Small intestine (tissue), 7 donors: ENCODE measurements around the gene SLC12A7. TPM values are rescaled to one million over a fixed set of nuclear protein-coding genes. Genes with fewer than 3 reads are reported as not detected.

Source experiments
- DNase-seq, 2 donors: peaks; one replicate each; pipeline versions ENCODE4 v3.0.0 to v3.0.0-alpha.2; 2013
- FAIRE-seq: peaks from 2 replicates; lab custom pipeline; 2012; peaks lifted over from hg19 to GRCh38; lab: Jason Lieb, UNC
- H3K27ac ChIP-seq, 3 donors: one replicate each; pipeline ENCODE4 v1.5.1; 2013; ENCODE audit warnings: low read length in 2 of 3, mild to moderate bottlenecking in 2 of 3, control low read depth in 1 of 3, inconsistent platforms in 1 of 3, low read depth in 1 of 3, moderate library complexity in 1 of 3
- H3K27me3 ChIP-seq, 3 donors: one replicate each; pipeline ENCODE4 v1.6.1; 2013; ENCODE audit warnings: low read length in 3 of 3, inconsistent platforms in 1 of 3; ENCODE audit not compliant: control insufficient read depth in 3 of 3, insufficient read depth in 3 of 3
- H3K36me3 ChIP-seq, 3 donors: one replicate each; pipeline ENCODE4 v1.6.1; 2013; ENCODE audit warnings: low read length in 3 of 3, inconsistent platforms in 1 of 3, low read depth in 1 of 3, mild to moderate bottlenecking in 1 of 3, moderate library complexity in 1 of 3; ENCODE audit not compliant: control insufficient read depth in 3 of 3, insufficient read depth in 2 of 3
- H3K4me1 ChIP-seq, 3 donors: one replicate each; pipeline ENCODE4 v1.6.1; 2013; ENCODE audit warnings: low read length in 2 of 3, inconsistent platforms in 1 of 3, low read depth in 1 of 3, mild to moderate bottlenecking in 1 of 3, moderate library complexity in 1 of 3; ENCODE audit not compliant: control insufficient read depth in 3 of 3, insufficient read depth in 2 of 3
- H3K4me3 ChIP-seq, 3 donors: one replicate each; pipeline ENCODE4 v1.5.1; 2013; ENCODE audit warnings: low read length in 3 of 3, control low read depth in 1 of 3, inconsistent platforms in 1 of 3, low read depth in 1 of 3, mild to moderate bottlenecking in 1 of 3, moderate library complexity in 1 of 3
- H3K9me3 ChIP-seq, 2 donors: one replicate each; pipeline ENCODE4 v1.6.1; 2013; ENCODE audit warnings: low read depth in 1 of 2, low read length in 1 of 2; ENCODE audit not compliant: control insufficient read depth in 2 of 2, insufficient read depth in 1 of 2
- WGBS, 3 donors: extraction: QIAGEN DNeasy Blood & Tissue Kit; methylation state at CpG; one replicate each; pipeline ENCODE4 v1.1.7; 2013; 5-methylcytosine and 5-hydroxymethylcytosine counted together
- polyA plus RNA-seq, 4 donors: library from polyadenylated mRNA; stranded (reverse) in 3 of 4; unstranded in 1 of 4; fragments of 200-250 nt in 3 of 4; fragments of 120-200 nt in 1 of 4; gene quantifications; one replicate each; pipeline versions ENCODE4 v1.2.1 to v1.2.3, GENCODE V29; 2013
- donor health status: healthy with polysubstance abuse.
- donor health status: control.
- donor health status: control.
- donor health status: Bipolar disorder and iron deficiency.
- donor health status: healthy.

SLC12A7 gene
- polyA plus RNA-seq, 4 donors: 32.7 to 79.9 (median 44.5) TPM

- FAIRE-seq: no peak
- 92 to 96% (median 94%) methylated on average over 22 to 27 of the region's 27 CpGs for WGBS, 3 donors
- H3K27me3 ChIP-seq: no peaks in the 10 kb centered on the region
- no peaks in the 10 kb centered on the region for H3K9me3 ChIP-seq
- no peak for DNase-seq
- no peak overlapping the region for H3K27ac ChIP-seq
- peaks cover 16 to 88% (median 18%) of the 10 kb centered on the region in 3 donors for H3K36me3 ChIP-seq
- H3K4me3 ChIP-seq: no peak overlapping the region
- H3K4me1 ChIP-seq: no peaks in the 10 kb centered on the region
Measured at GRCh38 chr5:1077491-1078020, 34.3 kb downstream of the SLC12A7 start.

- H3K4me3 ChIP-seq: no peak overlapping the region
- H3K4me1 ChIP-seq: no peaks in the 10 kb centered on the region
- 91 to 93% (median 91%) methylated on average over 18 to 19 of the region's 19 CpGs for WGBS, 3 donors
- H3K36me3 ChIP-seq: peaks cover 16 to 87% (median 18%) of the 10 kb centered on the region in 3 donors
- no peak overlapping the region for H3K27ac ChIP-seq
- H3K9me3 ChIP-seq: no peaks in the 10 kb centered on the region
- DNase-seq: no peak
- H3K27me3 ChIP-seq: no peaks in the 10 kb centered on the region
- no peak for FAIRE-seq
Measured at GRCh38 chr5:1077026-1077425, 34.8 kb downstream of the SLC12A7 start.

- no peak for FAIRE-seq
- peaks cover 15 to 81% (median 16%) of the 10 kb centered on the region in 3 donors for H3K36me3 ChIP-seq
Measured at GRCh38 chr5:1076406-1076805, 35.5 kb downstream of the SLC12A7 start.

GRCh38 chr5:1075931-1076330 lies 35.9 kb downstream of the SLC12A7 start:
- no peaks in the 10 kb centered on the region for H3K4me1 ChIP-seq
- H3K36me3 ChIP-seq: peaks cover 13 to 77% (median 13%) of the 10 kb centered on the region in 3 donors
- DNase-seq (no peak), FAIRE-seq (no peak)
- WGBS, 3 donors: 92 to 95% (median 95%) methylated on average over 17 of the region's 17 CpGs
- no peak overlapping the region for H3K4me3 ChIP-seq
- no peak overlapping the region for H3K27ac ChIP-seq
- H3K27me3 ChIP-seq: no peaks in the 10 kb centered on the region
- no peaks in the 10 kb centered on the region for H3K9me3 ChIP-seq

More at GRCh38 chr5:1076406-1076805, 35.5 kb downstream of the SLC12A7 start:
- Histone ChIP-seq H3K4me1 (no peaks in the 10 kb centered on the region), H3K9me3 (no peaks in the 10 kb centered on the region), H3K4me3 (no peak overlapping the region), H3K27me3 (no peaks in the 10 kb centered on the region), H3K27ac (no peak overlapping the region)
- 89 to 92% (median 91%) methylated on average over 17 of the region's 17 CpGs for WGBS, 3 donors
- DNase-seq: no peak

DNA sequence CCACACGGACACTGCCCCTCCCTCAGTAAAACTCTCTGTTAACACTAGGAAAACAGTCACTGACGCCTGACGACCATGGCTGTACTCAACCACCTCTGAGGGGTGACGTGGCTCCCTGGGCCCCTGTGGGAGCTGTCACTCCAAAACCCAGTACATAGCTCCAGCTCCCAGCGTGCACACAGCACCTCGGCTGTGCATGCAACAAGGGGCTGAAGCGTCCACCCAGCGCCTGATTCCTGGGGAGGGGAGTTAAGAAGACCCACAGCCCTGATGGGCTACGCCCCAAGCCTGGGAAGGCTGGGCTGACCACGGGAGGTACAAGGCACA lies 36.3 kb downstream of the SLC12A7 start:
- 88 to 92% (median 88%) methylated on average over 10 of the region's 10 CpGs for WGBS, 3 donors
- Histone ChIP-seq H3K9me3 (no peaks in the 10 kb centered on the region), H3K36me3 (peaks cover 11 to 72% (median 13%) of the 10 kb centered on the region in 3 donors), H3K27ac (no peak overlapping the region), H3K27me3 (no peaks in the 10 kb centered on the region), H3K4me3 (no peak overlapping the region), H3K4me1 (no peaks in the 10 kb centered on the region)
- DNase-seq: no peak
- FAIRE-seq: no peak

- no peaks in the 10 kb centered on the region for H3K4me1 ChIP-seq
- peaks cover 11 to 69% (median 13%) of the 10 kb centered on the region in 3 donors for H3K36me3 ChIP-seq
- DNase-seq (no peak), FAIRE-seq (no peak)
- H3K27ac ChIP-seq: no peak overlapping the region
- WGBS, 3 donors: 87 to 94% (median 91%) methylated on average over 39 to 40 of the region's 40 CpGs
- no peaks in the 10 kb centered on the region for H3K27me3 ChIP-seq
- no peaks in the 10 kb centered on the region for H3K9me3 ChIP-seq
- H3K4me3 ChIP-seq: no peak overlapping the region
Measured at GRCh38 chr5:1074816-1075554, 36.9 kb downstream of the SLC12A7 start.

- FAIRE-seq (no peak), DNase-seq (no peak)
- Histone ChIP-seq H3K27me3 (no peaks in the 10 kb centered on the region), H3K4me3 (no peak overlapping the region), H3K4me1 (no peaks in the 10 kb centered on the region), H3K27ac (no peak overlapping the region), H3K36me3 (peaks cover 12 to 68% (median 12%) of the 10 kb centered on the region in 3 donors), H3K9me3 (no peaks in the 10 kb centered on the region)
- WGBS, 3 donors: 90 to 96% (median 91%) methylated on average over 15 to 18 of the region's 18 CpGs
Measured at GRCh38 chr5:1074226-1074625, 37.6 kb downstream of the SLC12A7 start.

- FAIRE-seq: no peak
- DNase-seq: peak; percentile 33 to 41
- Histone ChIP-seq H3K4me1 (no peaks in the 10 kb centered on the region), H3K4me3 (no peak overlapping the region), H3K9me3 (no peaks in the 10 kb centered on the region), H3K27me3 (no peaks in the 10 kb centered on the region), H3K36me3 (peaks cover 7 to 69% (median 19%) of the 10 kb centered on the region in 3 donors), H3K27ac (no peak overlapping the region)
- 79 to 88% (median 82%) methylated on average over 45 to 46 of the region's 46 CpGs for WGBS, 3 donors
Measured at GRCh38 chr5:1073239-1074102, 38.4 kb downstream of the SLC12A7 start.
